Thymus (tissue), 11 donors: ENCODE results near the gene GPR161. TPM values are rescaled to one million over a fixed set of nuclear protein-coding genes. Genes with fewer than 3 reads are reported as not detected.

Experiments
- DNase-seq, 9 donors: peaks; one replicate each; pipeline ENCODE4 v3.0.0-alpha.2; 2013; ENCODE audit warnings: low spot score in 9 of 9, low read depth in 6 of 9, missing footprints in 1 of 9
- H3K27ac ChIP-seq, 2 donors: one replicate each; pipeline ENCODE4 v1.5.1; 2013; ENCODE audit warnings: control low read depth in 1 of 2, low read depth in 1 of 2, low read length in 1 of 2, mild to moderate bottlenecking in 1 of 2, moderate library complexity in 1 of 2
- H3K27me3 ChIP-seq, 2 donors: one replicate each; pipeline ENCODE4 v1.5.1; 2013; ENCODE audit warnings: low read length in 1 of 2; ENCODE audit not compliant: control insufficient read depth in 2 of 2, insufficient read depth in 1 of 2
- H3K36me3 ChIP-seq, 2 donors: one replicate each; pipeline ENCODE4 v1.5.1; 2013; ENCODE audit warnings: low read length in 1 of 2, mild to moderate bottlenecking in 1 of 2, moderate library complexity in 1 of 2; ENCODE audit not compliant: control insufficient read depth in 2 of 2, insufficient read depth in 2 of 2
- H3K4me1 ChIP-seq, 2 donors: one replicate each; pipeline ENCODE4 v1.5.1; 2013; ENCODE audit warnings: low read length in 2 of 2; ENCODE audit not compliant: control insufficient read depth in 2 of 2, insufficient read depth in 2 of 2
- H3K4me3 ChIP-seq, 2 donors: one replicate each; pipeline ENCODE4 v1.5.1; 2013; ENCODE audit warnings: low read length in 2 of 2, control low read depth in 1 of 2, mild to moderate bottlenecking in 1 of 2
- H3K9me3 ChIP-seq, 2 donors: one replicate each; pipeline ENCODE4 v1.5.1; 2013; ENCODE audit warnings: low read length in 1 of 2, mild to moderate bottlenecking in 1 of 2; ENCODE audit not compliant: control insufficient read depth in 2 of 2, insufficient read depth in 1 of 2
- WGBS: extraction: QIAGEN DNeasy Blood & Tissue Kit; methylation state at CpG from one replicate; pipeline ENCODE4 v1.1.7; 2013; 5-methylcytosine and 5-hydroxymethylcytosine counted together
- polyA plus RNA-seq: library from polyadenylated mRNA; stranded (reverse); fragments of 200-250 nt; gene quantifications from one replicate; pipeline ENCODE4 v1.2.3, GENCODE V29; 2013
- total RNA-seq: library from RNA; stranded (reverse); fragments of 120-200 nt; gene quantifications from one replicate; pipeline ENCODE4 v1.2.4, GENCODE V29; 2013
- donor health status: healthy.

The GPR161 gene
- total and polyA plus RNA-seq, 2 donors, result 1.6 to 2.5 TPM

DNA sequence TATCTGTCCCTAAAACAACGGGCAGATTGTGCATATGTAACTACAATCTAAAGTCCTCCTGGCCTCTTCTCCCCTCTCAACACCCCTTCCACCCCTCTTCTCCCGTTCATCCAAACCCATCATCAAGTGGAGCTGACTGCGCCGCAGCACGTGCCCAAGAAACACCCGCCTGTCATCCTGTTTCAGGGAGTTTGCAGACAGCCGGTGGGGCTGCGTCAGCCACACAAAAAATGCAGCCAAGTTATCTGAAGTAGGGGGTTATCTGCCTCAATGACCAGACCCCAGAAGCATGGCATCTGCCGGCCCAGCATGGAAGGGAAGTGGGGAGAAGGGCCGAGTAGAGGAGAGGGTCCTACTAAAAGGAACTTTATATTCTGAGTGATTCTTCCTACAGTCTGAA, 49.0 kb downstream of the GPR161 start:
- H3K4me3 ChIP-seq, result no peak overlapping the region
- peaks cover 0 to 14% of the 10 kb centered on the region in 2 donors for H3K4me1 ChIP-seq
- no peak overlapping the region for H3K27ac ChIP-seq
- H3K36me3 ChIP-seq, result no peaks in the 10 kb centered on the region
- DNase-seq, result no peak
- no peaks in the 10 kb centered on the region for H3K27me3 ChIP-seq
- WGBS, result 97% methylated on average over 10 of the region's 10 CpGs
- H3K9me3 ChIP-seq, result no peaks in the 10 kb centered on the region

DNA sequence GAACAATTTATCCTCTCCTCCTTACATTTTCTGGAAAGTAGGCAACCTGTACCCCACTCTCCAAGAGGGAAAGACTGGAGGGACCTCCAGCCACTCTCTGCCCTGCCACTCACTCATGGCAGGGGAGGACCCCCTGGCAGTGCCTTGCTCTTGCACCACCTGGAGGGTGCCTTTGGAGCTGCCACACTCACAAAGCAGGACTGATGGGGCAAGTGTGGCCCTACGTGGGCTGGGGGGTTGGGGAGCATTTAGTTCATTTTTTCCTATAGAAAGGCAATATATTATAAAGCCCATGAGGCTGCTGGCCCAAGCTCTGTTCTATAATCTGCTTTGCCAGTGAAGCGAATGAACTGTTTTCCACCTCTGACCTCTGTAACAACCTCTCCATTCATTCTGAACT, 50.3 kb downstream of the GPR161 start:
- H3K27ac ChIP-seq, result no peak overlapping the region
- 90% methylated on average over 2 of the region's 2 CpGs for WGBS

GRCh38 chr1:168085401-168085872, 51.3 kb downstream of the GPR161 start:
- Histone ChIP-seq H3K4me1 (peaks cover 0 to 12% of the 10 kb centered on the region in 2 donors), H3K27ac (no peak overlapping the region)

More for the DNA sequence above, 50.3 kb downstream of the GPR161 start:
- H3K4me3 ChIP-seq, result no peak overlapping the region
- no peak for DNase-seq
- H3K27me3 ChIP-seq, result no peaks in the 10 kb centered on the region
- H3K36me3 ChIP-seq, result no peaks in the 10 kb centered on the region
- no peaks in the 10 kb centered on the region for H3K9me3 ChIP-seq
- peaks cover 0 to 12% of the 10 kb centered on the region in 2 donors for H3K4me1 ChIP-seq

DNA sequence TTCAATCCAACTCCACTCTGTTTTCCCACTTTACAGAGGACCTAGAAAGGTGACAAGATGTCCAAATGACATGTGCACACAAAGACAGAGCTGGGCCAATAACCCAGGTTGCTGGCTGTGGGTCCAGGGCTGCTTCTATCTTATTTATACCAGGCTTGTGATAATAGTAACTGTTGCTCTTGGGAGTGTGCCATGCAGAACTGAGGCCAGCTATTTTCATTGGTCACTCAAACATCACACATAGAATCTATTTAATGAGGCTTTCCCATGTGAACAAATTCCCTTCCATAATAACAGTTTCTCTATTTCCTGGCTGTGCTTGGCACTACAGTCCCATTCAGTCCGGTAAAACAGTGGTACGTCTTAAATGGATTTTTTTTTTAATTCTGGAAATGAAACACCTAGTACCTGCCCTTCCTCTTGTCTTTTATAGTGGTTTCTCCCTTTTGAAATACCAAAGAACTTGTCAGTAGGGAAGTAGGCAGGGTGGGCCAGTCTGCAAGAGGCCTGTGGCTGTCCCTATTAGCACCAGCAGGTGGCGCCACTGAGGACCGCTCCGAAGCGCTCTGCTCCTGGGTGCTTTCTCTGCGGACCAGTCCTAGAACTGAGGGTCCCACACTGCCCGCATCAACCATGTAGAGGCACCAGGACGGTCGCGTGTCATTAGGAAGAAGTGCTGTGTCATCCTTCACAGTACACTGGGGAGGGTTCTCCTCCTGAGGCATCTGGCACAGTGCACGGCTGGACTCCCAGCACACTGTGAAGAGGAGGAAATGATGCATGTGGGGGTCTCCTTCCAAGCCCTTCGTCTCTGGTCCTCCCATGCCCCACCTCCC, 52.1 kb downstream of the GPR161 start:
- H3K4me3 ChIP-seq, result no peak overlapping the region
- no peak overlapping the region for H3K27ac ChIP-seq
- DNase-seq, result peak in 7 of 9 donors; percentile 18 to 71 (median 37)
- H3K4me1 ChIP-seq, result peaks cover 0 to 12% of the 10 kb centered on the region in 2 donors
- WGBS, result 24% methylated on average over 13 of the region's 13 CpGs
- no peaks in the 10 kb centered on the region for H3K27me3 ChIP-seq
- H3K9me3 ChIP-seq, result no peaks in the 10 kb centered on the region
- H3K36me3 ChIP-seq, result no peaks in the 10 kb centered on the region

More at GRCh38 chr1:168085401-168085872, 51.3 kb downstream of the GPR161 start:
- 95% methylated on average over 16 of the region's 16 CpGs for WGBS
- H3K4me3 ChIP-seq, result no peak overlapping the region
- H3K36me3 ChIP-seq, result no peaks in the 10 kb centered on the region
- DNase-seq, result no peak
- no peaks in the 10 kb centered on the region for H3K27me3 ChIP-seq
- no peaks in the 10 kb centered on the region for H3K9me3 ChIP-seq

- Histone ChIP-seq H3K4me3 (no peak overlapping the region), H3K27me3 (no peaks in the 10 kb centered on the region), H3K4me1 (peaks cover 0 to 12% of the 10 kb centered on the region in 2 donors), H3K9me3 (no peaks in the 10 kb centered on the region), H3K27ac (no peak overlapping the region), H3K36me3 (no peaks in the 10 kb centered on the region)
- no peak for DNase-seq
- over 99% methylated on average over 7 of the region's 7 CpGs for WGBS
These were observed 53.0 kb downstream of the GPR161 start for GRCh38 chr1:168083456-168084325.

GRCh38 chr1:168082008-168082876, 54.5 kb downstream of the GPR161 start:
- no peaks in the 10 kb centered on the region for H3K9me3 ChIP-seq
- no peaks in the 10 kb centered on the region for H3K27me3 ChIP-seq
- WGBS, result 61% methylated on average over 8 of the region's 8 CpGs
- peaks cover 0 to 12% of the 10 kb centered on the region in 2 donors for H3K4me1 ChIP-seq
- no peak overlapping the region for H3K27ac ChIP-seq
- peaks cover 5% of the 10 kb centered on the region in 2 donors for H3K36me3 ChIP-seq
- H3K4me3 ChIP-seq, result no peak overlapping the region
- peak in 8 of 9 donors; percentile 24 to 78 (median 58) for DNase-seq

DNA sequence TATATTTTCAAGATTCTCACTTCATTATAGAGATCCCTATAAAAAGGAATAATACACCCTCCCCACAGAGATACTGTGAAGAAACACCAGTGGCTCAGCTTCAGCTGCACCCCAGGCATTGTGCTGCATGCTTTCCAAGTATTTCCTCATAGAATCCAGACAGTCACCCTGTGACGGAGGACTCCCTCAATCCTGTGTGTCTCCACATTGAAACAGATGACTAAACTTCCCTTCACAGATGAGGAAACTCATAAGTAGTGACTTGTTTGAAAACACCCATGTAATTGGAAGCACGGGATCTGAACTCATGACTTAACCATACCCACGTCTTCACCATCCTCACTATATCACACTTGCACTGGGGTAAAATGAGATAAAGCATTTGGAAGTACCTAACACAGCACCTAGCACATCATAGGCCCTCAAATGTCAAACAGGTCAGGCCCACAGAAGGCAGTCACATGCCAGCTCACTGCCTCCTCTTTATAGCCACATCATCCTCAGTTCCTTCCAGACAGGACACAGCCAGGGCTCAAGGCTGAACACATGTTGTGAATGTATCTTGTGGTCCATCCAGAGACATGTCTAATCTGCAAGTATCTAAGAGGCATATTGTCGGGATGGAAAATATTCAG, 55.2 kb downstream of the GPR161 start:
- peaks cover 0 to 12% of the 10 kb centered on the region in 2 donors for H3K4me1 ChIP-seq
- WGBS, result 95% methylated on average over 4 of the region's 4 CpGs
- H3K9me3 ChIP-seq, result no peaks in the 10 kb centered on the region
- peaks cover 11 to 12% of the 10 kb centered on the region in 2 donors for H3K36me3 ChIP-seq
- no peaks in the 10 kb centered on the region for H3K27me3 ChIP-seq
- no peak overlapping the region for H3K27ac ChIP-seq
- H3K4me3 ChIP-seq, result no peak overlapping the region
- no peak for DNase-seq

DNA sequence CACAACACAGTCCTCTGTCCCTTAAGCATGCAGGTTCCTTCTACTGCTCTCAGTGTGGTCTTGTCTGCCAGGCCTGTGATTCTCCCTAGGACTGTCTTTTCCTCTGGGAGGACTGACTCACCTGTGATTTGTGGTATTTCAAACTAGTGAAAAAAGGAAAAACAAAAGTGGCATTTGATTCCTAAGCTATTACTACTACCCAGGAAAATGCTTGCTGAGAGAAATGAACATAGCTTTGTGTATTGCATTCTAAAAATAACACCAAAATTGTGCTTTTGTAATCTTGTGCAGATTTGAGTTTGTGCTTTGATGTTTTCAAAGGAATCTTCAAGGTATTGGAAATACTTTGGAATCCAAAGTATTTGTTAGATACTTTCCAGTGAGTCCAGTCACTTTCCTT, 57.0 kb downstream of the GPR161 start:
- Histone ChIP-seq H3K4me3 (no peak overlapping the region), H3K27me3 (no peaks in the 10 kb centered on the region), H3K9me3 (no peaks in the 10 kb centered on the region), H3K27ac (no peak overlapping the region), H3K4me1 (peaks cover 0 to 8% of the 10 kb centered on the region in 2 donors), H3K36me3 (peaks cover 15 to 21% of the 10 kb centered on the region in 2 donors)
- no peak for DNase-seq
